Tibial nerve (tissue), 4 donors: Measurements from ENCODE around the gene PEX11G. TPM values are rescaled to one million over a fixed set of nuclear protein-coding genes. Genes with fewer than 3 reads are reported as not detected.

ENCODE experiments used
- DNase-seq, 2 donors: peaks; one replicate each; pipeline ENCODE4 v3.0.0-alpha.2; 2019; ENCODE audit warnings: low spot score in 2 of 2
- H3K27ac ChIP-seq, 4 donors: fragments of 200-600 bp; sonication (generic) in 3 of 4; one replicate each; pipeline ENCODE4 v1.5.1; 2017 to 2019; ENCODE audit warnings: mild to moderate bottlenecking in 1 of 4
- H3K27me3 ChIP-seq, 2 donors: fragments of 200-600 bp; sonication (generic) in 1 of 2; one replicate each; pipeline versions ENCODE4 v1.5.1 to v1.6.0; 2017 to 2019
- H3K36me3 ChIP-seq, 3 donors: fragments of 200-600 bp; sonication (generic); one replicate each; pipeline ENCODE4 v1.5.1; 2018 to 2019
- H3K4me1 ChIP-seq, 4 donors: fragments of 200-600 bp; sonication (generic) in 3 of 4; one replicate each; pipeline ENCODE4 v1.5.1; 2017 to 2019
- H3K4me3 ChIP-seq, 4 donors: fragments of 200-600 bp; sonication (generic) in 3 of 4; one replicate each; pipeline ENCODE4 v1.5.1; 2017 to 2019; ENCODE audit warnings: mild to moderate bottlenecking in 1 of 4, moderate library complexity in 1 of 4
- H3K9me3 ChIP-seq, 4 donors: fragments of 200-600 bp; sonication (generic) in 3 of 4; one replicate each; pipeline ENCODE4 v1.5.1; 2017 to 2019
- EP300 ChIP-seq, 2 donors: sonication (generic); formaldehyde crosslinking; IDR thresholded peaks; one replicate each; pipeline ENCODE4 v1.6.1; 2017; ENCODE audit warnings: antibody characterized with exemption in 2 of 2, mild to moderate bottlenecking in 1 of 2
- POLR2A ChIP-seq, 2 donors: fragments of 450-650 bp; IDR thresholded peaks; one replicate each; pipeline ENCODE4 v1.6.1; 2017; ENCODE audit warnings: antibody characterized with exemption in 2 of 2, mild to moderate bottlenecking in 2 of 2, moderate library complexity in 2 of 2
- whole genome bisulfite sequencing, 2 donors: methylation state at CpG; one replicate each; pipeline ENCODE4 v1.1.5; 2018; 5-methylcytosine and 5-hydroxymethylcytosine counted together
- total RNA-seq, 4 donors: library from RNA; depleted of rRNA; stranded (reverse); fragments of >200 nt; gene quantifications; one replicate each; pipeline ENCODE4 v1.1.0, GENCODE V29; 2016
- TF ChIP-seq, protein P1 (sequence below), 5 experiments: fragments of 200-600 bp in 3 of 5; fragments of 450-650 bp in 2 of 5; sonication (generic) in 3 of 5; IDR thresholded peaks; one replicate each; pipeline ENCODE4 v1.5.1; 2016 to 2019; ENCODE audit warnings: antibody characterized with exemption in 5 of 5, mild to moderate bottlenecking in 3 of 5, moderate library complexity in 2 of 5

Gene PEX11G
- total RNA-seq, 4 donors from 2014 or later = 4.4 to 9.2 (median 7.8) TPM

DNA sequence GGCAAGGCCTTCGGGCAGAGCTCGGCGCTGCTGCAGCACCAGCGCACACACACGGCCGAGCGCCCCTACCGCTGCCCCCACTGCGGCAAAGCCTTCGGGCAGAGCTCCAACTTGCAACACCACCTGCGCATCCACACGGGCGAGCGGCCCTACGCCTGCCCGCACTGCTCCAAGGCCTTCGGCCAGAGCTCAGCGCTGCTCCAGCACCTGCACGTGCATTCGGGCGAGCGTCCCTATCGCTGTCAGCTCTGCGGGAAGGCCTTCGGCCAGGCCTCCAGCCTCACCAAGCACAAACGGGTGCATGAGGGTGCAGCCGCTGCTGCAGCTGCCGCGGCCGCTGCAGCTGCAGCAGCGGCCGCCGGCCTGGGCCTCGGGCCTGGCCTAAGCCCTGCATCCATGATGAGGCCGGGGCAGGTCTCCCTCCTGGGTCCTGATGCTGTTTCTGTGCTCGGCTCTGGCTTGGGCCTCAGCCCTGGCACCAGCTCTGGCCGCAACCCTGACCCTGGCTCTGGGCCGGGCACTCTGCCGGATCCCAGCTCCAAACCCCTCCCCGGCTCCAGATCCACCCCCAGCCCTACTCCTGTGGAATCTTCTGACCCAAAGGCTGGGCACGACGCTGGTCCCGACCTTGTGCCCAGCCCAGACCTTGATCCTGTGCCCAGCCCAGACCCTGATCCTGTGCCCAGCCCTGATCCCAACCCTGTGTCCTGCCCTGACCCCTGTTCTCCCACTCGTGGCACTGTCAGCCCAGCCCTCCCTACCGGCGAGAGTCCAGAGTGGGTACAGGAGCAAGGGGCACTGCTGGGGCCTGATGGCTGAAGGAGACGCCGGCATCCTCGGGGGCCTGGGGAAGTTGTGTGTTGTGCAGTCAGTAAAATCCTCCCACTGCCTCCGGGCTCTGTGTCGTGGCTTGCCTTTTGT is 31.6 kb upstream of the PEX11G start:
- H3K4me1 ChIP-seq = peaks cover 0 to 49% (median 33%) of the 10 kb centered on the region in 4 donors
- TF ChIP-seq, protein P1, sequence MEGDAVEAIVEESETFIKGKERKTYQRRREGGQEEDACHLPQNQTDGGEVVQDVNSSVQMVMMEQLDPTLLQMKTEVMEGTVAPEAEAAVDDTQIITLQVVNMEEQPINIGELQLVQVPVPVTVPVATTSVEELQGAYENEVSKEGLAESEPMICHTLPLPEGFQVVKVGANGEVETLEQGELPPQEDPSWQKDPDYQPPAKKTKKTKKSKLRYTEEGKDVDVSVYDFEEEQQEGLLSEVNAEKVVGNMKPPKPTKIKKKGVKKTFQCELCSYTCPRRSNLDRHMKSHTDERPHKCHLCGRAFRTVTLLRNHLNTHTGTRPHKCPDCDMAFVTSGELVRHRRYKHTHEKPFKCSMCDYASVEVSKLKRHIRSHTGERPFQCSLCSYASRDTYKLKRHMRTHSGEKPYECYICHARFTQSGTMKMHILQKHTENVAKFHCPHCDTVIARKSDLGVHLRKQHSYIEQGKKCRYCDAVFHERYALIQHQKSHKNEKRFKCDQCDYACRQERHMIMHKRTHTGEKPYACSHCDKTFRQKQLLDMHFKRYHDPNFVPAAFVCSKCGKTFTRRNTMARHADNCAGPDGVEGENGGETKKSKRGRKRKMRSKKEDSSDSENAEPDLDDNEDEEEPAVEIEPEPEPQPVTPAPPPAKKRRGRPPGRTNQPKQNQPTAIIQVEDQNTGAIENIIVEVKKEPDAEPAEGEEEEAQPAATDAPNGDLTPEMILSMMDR (IDR thresholded peaks at IDR 0.05) = no peak
- TF ChIP-seq EP300 (IDR thresholded peaks at IDR 0.05) (no peak), POLR2A (IDR thresholded peaks at IDR 0.05) (no peak)
- H3K27me3 ChIP-seq = no peaks in the 10 kb centered on the region
- no peak overlapping the region for H3K4me3 ChIP-seq
- H3K36me3 ChIP-seq = peaks cover 0 to 42% (median 0%) of the 10 kb centered on the region in 3 donors
- H3K9me3 ChIP-seq = no peaks in the 10 kb centered on the region
- no peak overlapping the region for H3K27ac ChIP-seq
- 75 to 86% methylated on average over 18 to 44 of the region's 51 CpGs for WGBS, 2 donors
- DNase-seq = no peak

DNA sequence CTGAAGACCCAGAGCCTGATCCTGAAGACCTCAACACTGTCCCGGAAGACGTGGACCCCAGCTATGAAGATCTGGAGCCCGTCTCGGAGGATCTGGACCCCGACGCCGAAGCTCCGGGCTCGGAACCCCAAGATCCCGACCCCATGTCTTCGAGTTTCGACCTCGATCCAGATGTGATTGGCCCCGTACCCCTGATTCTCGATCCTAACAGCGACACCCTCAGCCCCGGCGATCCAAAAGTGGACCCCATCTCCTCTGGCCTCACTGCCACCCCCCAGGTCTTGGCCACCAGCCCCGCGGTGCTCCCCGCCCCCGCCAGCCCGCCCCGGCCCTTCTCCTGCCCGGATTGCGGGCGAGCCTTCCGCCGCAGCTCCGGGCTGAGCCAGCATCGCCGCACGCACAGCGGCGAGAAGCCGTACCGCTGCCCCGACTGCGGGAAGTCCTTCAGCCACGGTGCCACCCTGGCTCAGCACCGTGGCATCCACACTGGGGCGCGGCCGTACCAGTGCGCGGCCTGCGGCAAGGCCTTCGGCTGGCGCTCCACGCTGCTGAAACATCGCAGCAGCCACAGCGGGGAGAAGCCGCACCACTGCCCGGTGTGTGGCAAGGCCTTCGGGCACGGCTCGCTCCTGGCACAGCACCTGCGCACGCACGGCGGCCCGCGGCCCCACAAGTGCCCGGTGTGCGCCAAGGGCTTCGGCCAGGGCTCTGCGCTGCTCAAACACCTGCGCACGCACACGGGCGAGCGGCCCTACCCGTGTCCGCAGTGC is 30.7 kb upstream of the PEX11G start:
- peaks cover 0 to 54% (median 34%) of the 10 kb centered on the region in 4 donors for H3K4me1 ChIP-seq
- no peak overlapping the region for H3K4me3 ChIP-seq
- H3K9me3 ChIP-seq = no peaks in the 10 kb centered on the region
- no peak overlapping the region for H3K27ac ChIP-seq
- peaks cover 0 to 33% (median 0%) of the 10 kb centered on the region in 3 donors for H3K36me3 ChIP-seq
- TF ChIP-seq, protein P1 (IDR thresholded peaks at IDR 0.05) = no peak
- no peak for TF ChIP-seq POLR2A (IDR thresholded peaks at IDR 0.05)
- TF ChIP-seq EP300 (IDR thresholded peaks at IDR 0.05) = no peak
- 97% methylated on average over 41 to 49 of the region's 74 CpGs for WGBS, 2 donors
- DNase-seq = no peak
- no peaks in the 10 kb centered on the region for H3K27me3 ChIP-seq

DNA sequence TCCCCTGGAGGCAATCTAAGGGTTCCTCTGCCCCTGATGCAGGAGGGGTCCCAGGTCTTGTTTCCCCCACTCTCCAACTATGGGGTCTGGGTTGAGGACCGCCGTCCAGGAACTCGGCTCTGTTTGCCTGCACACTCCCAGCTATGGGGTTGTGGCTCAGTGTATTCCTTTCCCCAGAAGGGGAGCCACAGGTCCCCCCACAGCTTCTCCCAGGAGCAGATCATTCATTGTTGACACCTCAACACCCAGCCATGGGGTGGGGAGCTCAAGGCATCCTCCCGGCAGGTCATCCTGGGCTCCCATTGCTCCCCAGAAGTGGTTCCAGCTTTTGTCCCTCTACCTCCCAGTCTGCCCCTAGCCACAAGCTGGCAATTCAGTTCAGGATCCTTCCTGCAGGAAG is 28.0 kb upstream of the PEX11G start:
- Histone ChIP-seq H3K9me3 (no peaks in the 10 kb centered on the region), H3K36me3 (peaks cover 0 to 29% (median 0%) of the 10 kb centered on the region in 3 donors), H3K4me1 (peaks cover 0 to 33% (median 21%) of the 10 kb centered on the region in 4 donors), H3K27ac (peak overlapping the region in 3 of 4 donors; percentile 82 to 91 (median 88)), H3K27me3 (no peaks in the 10 kb centered on the region), H3K4me3 (peak overlapping the region; percentile 55 to 92 (median 60))
- DNase-seq = no peak
- 34 to 36% methylated on average over 4 of the region's 4 CpGs for WGBS, 2 donors
- TF ChIP-seq POLR2A (IDR thresholded peaks at IDR 0.05) = no peak
- TF ChIP-seq EP300 (IDR thresholded peaks at IDR 0.05) = no peak
- TF ChIP-seq, protein P1 (IDR thresholded peaks at IDR 0.05) = no peak

DNA sequence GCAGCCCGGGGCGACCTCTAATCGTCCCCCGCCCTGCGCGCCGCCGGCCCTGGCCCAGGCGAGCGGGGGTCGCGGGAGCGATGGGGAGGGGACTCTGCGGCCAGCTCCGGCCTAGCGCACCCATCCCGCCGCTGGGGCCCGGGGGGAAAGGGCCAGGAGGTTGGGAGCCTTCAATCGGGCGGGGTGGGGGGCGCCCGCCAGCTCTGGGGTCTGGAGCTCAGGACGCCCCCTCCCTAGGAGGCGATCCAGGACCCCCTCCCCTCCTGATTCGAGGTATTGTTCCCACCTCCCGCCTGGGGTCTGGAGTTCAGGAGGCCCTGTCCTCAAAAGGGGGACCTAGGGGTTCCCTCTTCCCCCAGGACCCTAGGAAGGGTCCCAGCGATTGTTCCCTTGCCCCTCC is 27.5 kb upstream of the PEX11G start:
- Histone ChIP-seq H3K36me3 (peaks cover 0 to 29% (median 0%) of the 10 kb centered on the region in 3 donors), H3K27ac (peak overlapping the region; percentile 39 to 91 (median 85)), H3K4me3 (peak overlapping the region; percentile 55 to 92 (median 60)), H3K9me3 (no peaks in the 10 kb centered on the region), H3K4me1 (peaks cover 0 to 28% (median 15%) of the 10 kb centered on the region in 4 donors), H3K27me3 (no peaks in the 10 kb centered on the region)
- TF ChIP-seq, protein P1 (IDR thresholded peaks at IDR 0.05) = no peak
- TF ChIP-seq POLR2A (IDR thresholded peaks at IDR 0.05) (no peak), EP300 (IDR thresholded peaks at IDR 0.05) (no peak)
- WGBS, 2 donors = 1% methylated on average over 19 of the region's 28 CpGs
- DNase-seq = no peak
